Left cardiac atrium (tissue), 4 donors: ENCODE measurements around the gene TCF7L1. TPM values are rescaled to one million over a fixed set of nuclear protein-coding genes. Genes with fewer than 3 reads are reported as not detected.
"Not testable (repeated sequence)": the region's sequence is repeated elsewhere in the genome, so short reads cannot be mapped to it uniquely, and the experiment has no call there.

Experiments used
- ATAC-seq, 2 donors: fragments of 200-7000 bp; cut with Tn5 transposase; one replicate each; pipeline ENCODE4 v1.9.1; 2020; ENCODE audit warnings: mild to moderate bottlenecking in 2 of 2, moderate library complexity in 2 of 2
- DNase-seq: peaks from one replicate; pipeline ENCODE4 v3.0.0-alpha.2; 2020
- intact Hi-C, 2 donors: fragments of 100-400 bp; cut with DNase I; formaldehyde crosslinking; loops; one replicate each; pipeline versions ENCODE4 v1.14.1 to v1.15.1; 2022 to 2023
- total RNA-seq, 2 donors: library from RNA; stranded (reverse); fragmentation: NEBNext Ultra II Directional; extraction: Animal tissue kit (Norgen Biotek cat#: 25700); gene quantifications; one replicate each; pipeline ENCODE4 v1.2.1, GENCODE V29; 2021
- donor health status: DM: no; HTN: yes; CAD: no.
- donor health status: DM: no; HTN: yes; CAD: no; lungs with severe emphysema.
- donor health status: DM: yes; HTN: yes; CAD: no.
- donor health status: Dilated cardiomyopathy.

Gene TCF7L1
- total RNA-seq, 2 donors from 2014 or later, result 17.1 to 17.3 TPM

DNA sequence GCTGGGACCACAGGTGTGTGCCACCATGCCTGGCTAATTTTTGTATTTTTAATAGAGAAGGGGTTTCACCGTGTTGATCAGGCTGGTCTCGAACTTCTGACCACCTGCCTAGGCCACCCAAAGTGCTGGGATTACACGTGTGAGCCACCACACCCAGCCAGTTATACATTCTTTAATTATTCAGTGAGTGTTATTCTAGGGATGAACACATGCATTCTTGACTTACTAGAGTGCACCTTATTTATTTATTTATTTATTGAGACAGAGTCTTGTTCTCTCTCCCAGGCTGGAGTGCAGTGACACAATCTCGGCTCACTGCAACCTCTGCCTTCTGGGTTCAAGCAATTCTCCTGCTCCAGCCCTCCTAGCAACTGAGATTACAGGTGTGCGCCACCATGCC lies 6.7 kb upstream of the TCF7L1 start:
- DNase-seq, ATAC-seq, intact Hi-C loops: not testable (repeated sequence)

DNA sequence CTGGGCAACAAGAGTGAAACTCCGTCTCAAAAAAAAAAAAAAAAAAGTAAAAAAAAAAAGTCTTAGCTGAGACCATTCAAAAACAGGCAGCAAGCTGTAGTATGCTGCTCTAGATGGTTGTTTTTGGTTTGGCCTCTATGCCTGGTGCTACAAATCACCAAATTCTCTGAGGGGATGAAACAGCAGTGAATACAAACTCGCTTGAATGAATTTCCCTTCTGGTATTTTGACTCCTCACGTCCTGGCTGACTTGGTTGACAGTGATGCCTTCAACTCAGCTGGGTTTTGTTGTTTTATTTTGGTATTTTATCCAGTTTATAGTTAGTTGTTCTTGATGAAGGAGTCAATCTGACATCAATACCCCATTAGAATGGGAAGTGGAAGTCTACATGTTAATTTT lies 3.3 kb upstream of the TCF7L1 start:
- intact Hi-C loops, result no loop called here
- DNase-seq, result no peak

DNA sequence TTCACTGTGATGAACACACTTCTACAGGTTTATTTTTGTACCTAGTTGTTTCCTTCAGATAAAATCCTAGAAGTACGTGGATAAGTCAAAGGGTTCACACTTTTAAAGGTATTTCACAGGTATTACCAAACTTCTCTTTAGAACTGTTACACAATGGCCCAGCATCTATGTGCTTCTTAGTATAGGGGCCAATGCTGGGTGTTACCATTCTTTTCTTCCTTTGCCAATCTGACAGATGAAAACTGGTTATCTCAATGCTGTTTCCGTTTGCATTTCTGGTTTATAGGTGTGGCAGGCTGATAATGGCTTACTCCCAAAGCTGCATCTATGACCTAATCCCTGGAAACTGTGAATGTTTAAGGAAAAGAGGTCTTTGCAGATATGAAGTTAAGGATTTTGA lies 2.8 kb upstream of the TCF7L1 start:
- no peak for ATAC-seq
- intact Hi-C loops, result no loop called here
- no peak for DNase-seq

More for the DNA sequence above, 3.3 kb upstream of the TCF7L1 start:
- ATAC-seq, result no peak

DNA sequence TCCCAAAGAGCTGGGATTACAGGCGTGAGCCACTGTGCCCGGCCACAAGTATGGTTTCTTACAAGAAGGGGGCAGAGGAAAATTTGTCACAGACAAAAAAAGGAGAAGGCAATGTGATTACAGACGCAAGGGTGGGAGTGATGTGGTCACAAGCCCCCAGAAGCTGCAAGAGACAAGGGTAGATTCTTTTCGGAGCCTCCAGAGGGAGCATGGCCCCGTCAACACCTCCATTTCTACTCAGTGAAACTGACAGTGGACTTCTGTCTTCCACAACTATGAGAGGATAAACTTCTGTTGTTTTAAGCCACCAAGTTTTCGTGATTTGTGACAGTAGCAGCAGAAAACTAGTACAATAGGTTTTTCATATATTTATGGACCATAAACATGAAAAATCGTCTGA lies 2.1 kb upstream of the TCF7L1 start:
- no peak for ATAC-seq

DNA sequence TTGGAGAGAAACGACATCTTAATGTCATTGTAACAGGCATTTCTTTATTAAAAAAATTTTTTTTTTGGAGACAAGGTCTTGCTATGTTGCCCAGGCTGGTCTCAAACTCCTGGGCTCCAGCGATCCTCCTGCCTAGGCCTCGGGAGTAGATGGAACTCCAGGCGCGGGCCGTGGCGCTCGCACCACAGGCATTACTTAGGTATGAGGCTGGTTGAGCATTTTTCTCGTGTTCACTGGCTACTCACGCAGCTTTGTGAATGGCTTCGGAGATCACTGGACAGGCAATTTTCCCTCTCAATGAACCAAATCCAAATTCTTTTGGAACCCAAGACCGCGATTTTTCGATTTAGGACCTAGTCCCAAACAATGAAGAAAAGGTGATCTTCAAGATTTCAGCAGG lies 795 bp upstream of the TCF7L1 start:
- intact Hi-C loops, result loop anchor here in 1 of 2 donors (2.0 kb wide), 1 partner anchor 152 kb away; no protein-coding TSS in a partner anchor

More for the DNA sequence above, 2.1 kb upstream of the TCF7L1 start:
- intact Hi-C loops, result loop anchor here in 1 of 2 donors (1.0 kb wide), 1 partner anchor 154 kb away; no protein-coding TSS in a partner anchor
- DNase-seq, result no peak

GRCh38 chr2:85133751-85134254 lies 611 bp downstream of the TCF7L1 start:
- ATAC-seq (peak; percentile 8 to 12), DNase-seq (peak; percentile 63)
- intact Hi-C loops, result loop anchor here (1.0 to 2.0 kb wide), 2 partner anchors 109 to 151 kb away; no protein-coding TSS in a partner anchor

More for the DNA sequence above, 795 bp upstream of the TCF7L1 start:
- DNase-seq (peak; percentile 42), ATAC-seq (no peak)

- intact Hi-C loops, result no loop called here
- DNase-seq, result peak; percentile 62
- peak; percentile 45 to 49 for ATAC-seq
Observed at GRCh38 chr2:85134255-85134895, 1.2 kb downstream of the TCF7L1 start.

DNA sequence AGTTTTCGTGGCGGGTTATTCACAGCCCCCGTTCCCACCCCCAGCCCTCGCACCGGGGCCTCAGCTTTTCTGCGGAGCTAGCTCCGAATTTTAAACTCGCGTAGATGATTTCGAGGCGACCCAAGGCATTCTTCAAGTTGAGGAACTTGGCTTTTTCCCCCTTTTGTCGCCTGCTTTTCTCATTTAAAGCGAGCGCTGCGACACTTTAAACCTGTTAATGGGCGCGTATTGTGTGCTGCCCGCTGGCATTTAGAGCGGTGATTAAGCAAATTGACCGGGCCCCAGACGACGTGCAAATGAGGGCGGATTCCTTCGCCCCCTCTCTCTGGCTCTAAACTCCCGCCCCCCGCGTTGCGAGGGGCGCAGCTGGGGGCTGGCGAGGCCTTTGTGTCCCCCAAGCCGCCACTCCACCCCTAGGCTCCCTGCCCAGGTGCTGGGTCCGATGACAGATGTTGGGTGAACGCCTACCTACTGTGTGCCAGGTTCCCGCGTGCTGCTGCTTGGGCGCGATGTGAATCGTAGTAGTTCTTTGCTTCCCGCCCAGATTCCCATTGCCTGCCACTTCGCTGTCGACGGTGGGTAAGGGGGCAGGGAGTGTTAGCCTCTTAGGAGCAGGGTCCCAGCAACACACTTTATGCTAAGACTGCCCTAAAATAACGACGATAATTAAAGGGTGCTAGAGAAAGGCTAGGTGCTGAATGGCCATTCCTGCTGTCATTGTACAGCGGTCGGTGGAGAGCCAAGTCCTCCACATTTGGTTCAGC lies 1.9 kb downstream of the TCF7L1 start:
- ATAC-seq, result no peak

DNA sequence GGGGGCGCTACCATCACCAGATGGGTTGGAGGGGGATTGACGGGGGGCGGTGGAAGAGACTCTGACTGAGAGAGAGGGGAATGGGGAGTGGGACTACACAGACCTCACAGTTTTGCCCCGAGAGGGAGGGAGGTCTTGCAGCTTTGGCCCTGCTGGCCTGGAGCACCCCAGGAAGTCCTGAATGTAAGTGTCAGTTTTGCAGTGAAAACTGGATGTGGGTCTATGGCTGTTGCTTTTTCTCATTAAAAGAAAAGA lies 2.4 kb downstream of the TCF7L1 start:
- no peak for ATAC-seq
- intact Hi-C loops, result loop anchor here in 1 of 2 donors (5.0 kb wide), 1 partner anchor 47 kb away; no protein-coding TSS in a partner anchor
- DNase-seq, result no peak

More for the DNA sequence above, 1.9 kb downstream of the TCF7L1 start:
- intact Hi-C loops, result loop anchor here in 1 of 2 donors (5.0 kb wide), 1 partner anchor 47 kb away; no protein-coding TSS in a partner anchor
- DNase-seq, result peak; percentile 31

- DNase-seq (no peak), ATAC-seq (no peak)
- intact Hi-C loops, result loop anchor here in 1 of 2 donors (5.0 kb wide), 1 partner anchor 45 kb away; no protein-coding TSS in a partner anchor
Observed at GRCh38 chr2:85137156-85137555, 4.0 kb downstream of the TCF7L1 start.

- no peak for DNase-seq
- intact Hi-C loops, result no loop called here
- no peak for ATAC-seq
Observed at GRCh38 chr2:85143463-85144082, 10.4 kb downstream of the TCF7L1 start.

DNA sequence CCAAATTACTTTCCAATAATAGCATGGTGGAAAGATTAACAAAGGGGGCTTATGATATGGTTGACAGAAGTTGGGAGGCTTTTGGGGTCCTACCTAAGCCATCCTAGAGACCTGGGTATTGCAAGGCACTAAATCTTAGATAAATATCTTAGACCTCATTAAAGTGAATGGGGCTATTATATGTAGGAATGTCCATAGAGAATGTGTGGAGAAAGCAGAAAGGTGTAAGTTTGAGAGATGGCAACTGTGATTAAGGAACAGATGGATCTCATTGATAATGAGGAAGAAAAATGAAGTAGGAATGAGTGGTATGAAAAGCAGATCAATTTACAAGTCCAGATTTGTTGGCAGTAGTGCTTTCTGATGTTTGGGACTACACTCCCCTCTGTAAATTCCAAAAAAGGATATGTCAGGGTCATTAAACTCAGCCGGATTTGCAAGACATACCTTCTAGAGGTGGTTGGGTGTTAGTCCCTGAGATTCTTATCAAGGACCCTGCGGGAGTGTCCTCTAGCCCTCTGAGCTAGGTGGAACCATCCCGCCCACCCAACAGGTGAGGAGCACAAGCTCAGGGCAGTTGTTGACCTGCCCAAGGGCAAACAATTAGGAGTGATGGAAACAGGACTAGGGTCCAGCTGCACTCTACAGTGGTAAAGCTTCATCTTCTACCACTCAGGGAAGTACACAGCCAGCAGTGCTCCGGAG lies 12.1 kb downstream of the TCF7L1 start:
- intact Hi-C loops, result no loop called here
- ATAC-seq (no peak), DNase-seq (no peak)

DNA sequence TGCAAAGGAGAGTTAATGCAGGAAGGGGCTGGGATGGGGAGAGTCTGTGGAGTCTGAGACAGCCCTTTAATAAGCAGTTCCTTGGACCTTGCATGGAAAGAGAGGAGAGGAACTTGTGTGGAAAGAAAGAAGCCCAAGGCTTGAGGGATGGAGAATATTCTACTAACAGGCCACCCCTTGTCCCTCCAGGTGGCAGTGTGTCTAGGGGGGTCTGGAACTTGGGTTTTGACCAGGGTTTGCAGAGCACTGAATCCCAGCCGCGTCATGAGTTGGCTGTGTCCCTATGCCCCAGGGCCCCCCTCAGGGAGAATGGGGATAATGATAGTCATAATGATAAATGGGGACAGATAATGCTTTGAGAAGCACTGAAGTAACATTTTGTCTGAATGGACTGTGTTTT lies 15.0 kb downstream of the TCF7L1 start:
- DNase-seq, result no peak
- no peak for ATAC-seq
- intact Hi-C loops, result no loop called here

- intact Hi-C loops, result no loop called here
- ATAC-seq (no peak), DNase-seq (no peak)
Observed at GRCh38 chr2:85151026-85151425, 17.8 kb downstream of the TCF7L1 start.

- intact Hi-C loops, result no loop called here
- ATAC-seq, result no peak
- DNase-seq, result no peak
Observed at GRCh38 chr2:85152895-85153294, 19.7 kb downstream of the TCF7L1 start.

- DNase-seq (no peak), ATAC-seq (peak in 1 of 2 donors; percentile 55)
- intact Hi-C loops, result no loop called here
Observed at GRCh38 chr2:85154048-85154753, 21.0 kb downstream of the TCF7L1 start.

DNA sequence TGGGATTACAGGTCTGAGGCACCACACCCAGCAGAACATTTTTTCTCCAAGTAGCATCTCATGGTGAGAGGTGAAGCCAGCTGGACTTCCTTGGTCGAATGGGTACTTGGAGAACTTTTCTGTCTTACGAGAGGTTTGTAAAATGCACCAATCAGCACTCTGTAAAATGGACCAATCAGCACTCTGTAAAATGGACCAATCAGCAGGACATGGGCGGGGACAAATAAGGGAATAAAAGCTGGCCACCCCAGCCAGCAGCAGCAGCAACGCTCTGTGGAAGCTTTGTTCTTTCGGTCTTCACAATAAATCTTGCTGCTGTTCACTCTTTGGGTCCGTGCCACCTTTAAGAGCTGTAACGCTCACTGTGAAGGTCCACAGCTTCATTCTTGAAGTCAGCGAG lies 21.9 kb downstream of the TCF7L1 start:
- DNase-seq, intact Hi-C loops, ATAC-seq: not testable (repeated sequence)

GRCh38 chr2:85156153-85156552 lies 23.0 kb downstream of the TCF7L1 start:
- DNase-seq, result no peak
- intact Hi-C loops, result no loop called here
- ATAC-seq, result no peak

DNA sequence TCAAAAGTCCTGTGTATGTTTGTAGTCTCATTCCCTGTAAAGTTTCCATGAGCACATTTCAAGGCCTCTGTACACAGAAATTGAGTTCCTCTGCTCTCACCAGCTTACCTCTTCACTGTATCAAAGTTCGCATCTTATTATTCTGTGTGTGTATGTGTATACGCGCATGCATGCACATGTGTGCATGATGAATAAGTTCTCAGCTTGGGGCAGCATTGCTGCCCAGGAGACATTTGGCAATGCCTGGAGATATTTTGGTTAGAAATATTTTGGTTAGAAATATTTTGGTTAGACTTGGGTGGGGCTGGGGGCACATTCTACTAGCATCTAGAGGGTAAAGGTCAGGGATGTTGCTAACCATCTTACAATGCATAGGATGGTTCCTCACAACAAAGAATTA lies 23.4 kb downstream of the TCF7L1 start:
- intact Hi-C loops, result no loop called here
- ATAC-seq, result no peak
- no peak for DNase-seq
